Measurements from ENCODE around the gene NR1D2. TPM values are rescaled to one million over a fixed set of nuclear protein-coding genes. Genes with fewer than 3 reads are reported as not detected.

Gene NR1D2
- total RNA-seq, 1 experiment from 2014 or later: 24.0 TPM

DNA sequence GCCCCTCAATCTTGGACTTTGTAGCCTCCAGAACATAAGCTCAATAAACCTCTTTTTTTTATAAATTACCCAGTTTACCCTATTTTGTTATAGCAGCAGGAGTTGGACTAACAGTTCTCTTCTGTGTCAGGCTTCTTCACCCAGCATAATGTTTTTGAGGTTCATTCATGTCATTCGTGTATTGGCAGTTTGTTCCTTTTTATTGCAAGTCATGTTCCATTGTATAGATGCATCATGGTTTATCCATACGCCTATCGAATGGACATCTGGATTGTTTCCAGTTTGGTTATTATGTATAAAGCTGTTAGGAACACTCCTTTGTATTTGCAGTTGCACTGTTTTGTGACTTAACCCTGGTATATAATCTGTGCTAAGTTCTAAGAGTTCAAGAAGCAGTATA lies 39.8 kb downstream of the NR1D2 start:
- no peak overlapping the region for H4K5ac ChIP-seq (ENCODE audit: insufficient read length, low read depth, low read length)
- no peaks in the 10 kb centered on the region for H3K9me3 ChIP-seq (ENCODE audit: control insufficient read depth, low read depth, low read length)
- H3K14ac ChIP-seq (ENCODE audit: insufficient read depth, low read length): no peak overlapping the region
- no peaks in the 10 kb centered on the region for H4K20me1 ChIP-seq (ENCODE audit: control insufficient read depth, insufficient read depth, insufficient read length)
- Mint-ChIP-seq H3K9me3 (no peaks in the 10 kb centered on the region), H3K4me1 (peaks cover 0 to 5% of the 10 kb centered on the region in 2 experiments; a peak in 1 of 4 replicates), H3K4me3 (no peak overlapping the region), H3K27ac (no peak overlapping the region), H3K36me3 (ENCODE audit: insufficient read depth in 1 of 3, low read depth in 3 of 3) (peaks cover 2 to 12% (median 8%) of the 10 kb centered on the region in 3 experiments; a peak in 4 of 7 replicates), H3K27me3 (ENCODE audit: low read depth) (no peaks in the 10 kb centered on the region; the same call in 1 of the 2 replicates)
- no peak overlapping the region for H3K23ac ChIP-seq (ENCODE audit: insufficient read length, low read depth, low read length)
- H2BK12ac ChIP-seq (ENCODE audit: insufficient read length, low read depth, low read length): no peak overlapping the region
- H3K9ac ChIP-seq (ENCODE audit: extremely low read depth, insufficient read length, low read length): no peak overlapping the region
- H3K4me2 ChIP-seq (ENCODE audit: insufficient read depth, insufficient read length, low read length): no peak overlapping the region
- H3K56ac ChIP-seq (ENCODE audit: insufficient read length, low read depth, low read length): no peak overlapping the region
- no peak for DNase-seq
- H3K27ac ChIP-seq (ENCODE audit: insufficient read length, low read depth, low read length): no peak overlapping the region
- no peak overlapping the region for H4K91ac ChIP-seq (ENCODE audit: insufficient read length, low read depth, low read length)
- no peak overlapping the region for H2BK5ac ChIP-seq (ENCODE audit: insufficient read length, low read length)
- H3K79me2 ChIP-seq (ENCODE audit: insufficient read depth, low read length): no peaks in the 10 kb centered on the region
- no peak overlapping the region for H2BK15ac ChIP-seq (ENCODE audit: low read depth, low read length)
- H2BK20ac ChIP-seq (ENCODE audit: low read depth, low read length, poor library complexity, severe bottlenecking): no peak overlapping the region
- no peak overlapping the region for H3K18ac ChIP-seq (ENCODE audit: insufficient read length, low read depth, low read length)
- no peak overlapping the region for H3K4ac ChIP-seq (ENCODE audit: low read depth, low read length)
- TF ChIP-seq, protein P1, sequence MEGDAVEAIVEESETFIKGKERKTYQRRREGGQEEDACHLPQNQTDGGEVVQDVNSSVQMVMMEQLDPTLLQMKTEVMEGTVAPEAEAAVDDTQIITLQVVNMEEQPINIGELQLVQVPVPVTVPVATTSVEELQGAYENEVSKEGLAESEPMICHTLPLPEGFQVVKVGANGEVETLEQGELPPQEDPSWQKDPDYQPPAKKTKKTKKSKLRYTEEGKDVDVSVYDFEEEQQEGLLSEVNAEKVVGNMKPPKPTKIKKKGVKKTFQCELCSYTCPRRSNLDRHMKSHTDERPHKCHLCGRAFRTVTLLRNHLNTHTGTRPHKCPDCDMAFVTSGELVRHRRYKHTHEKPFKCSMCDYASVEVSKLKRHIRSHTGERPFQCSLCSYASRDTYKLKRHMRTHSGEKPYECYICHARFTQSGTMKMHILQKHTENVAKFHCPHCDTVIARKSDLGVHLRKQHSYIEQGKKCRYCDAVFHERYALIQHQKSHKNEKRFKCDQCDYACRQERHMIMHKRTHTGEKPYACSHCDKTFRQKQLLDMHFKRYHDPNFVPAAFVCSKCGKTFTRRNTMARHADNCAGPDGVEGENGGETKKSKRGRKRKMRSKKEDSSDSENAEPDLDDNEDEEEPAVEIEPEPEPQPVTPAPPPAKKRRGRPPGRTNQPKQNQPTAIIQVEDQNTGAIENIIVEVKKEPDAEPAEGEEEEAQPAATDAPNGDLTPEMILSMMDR (conservative IDR thresholded peaks at IDR 0.05): no peak
- no peaks in the 10 kb centered on the region for H3K4me1 ChIP-seq (ENCODE audit: insufficient read depth, low read length)
- H2BK120ac ChIP-seq (ENCODE audit: low read depth, low read length, poor library complexity, severe bottlenecking): no peak overlapping the region
- no peak overlapping the region for H2AFZ ChIP-seq (ENCODE audit: low read length)
- no peak overlapping the region for H3T11ph ChIP-seq (ENCODE audit: low read length)
- H3K79me1 ChIP-seq (ENCODE audit: insufficient read depth, low read depth, low read length, poor library complexity, severe bottlenecking): no peaks in the 10 kb centered on the region
- H3K23me2 ChIP-seq (ENCODE audit: insufficient read length, low read depth, low read length, poor library complexity, severe bottlenecking): no peaks in the 10 kb centered on the region
- H3K27me3 ChIP-seq (ENCODE audit: insufficient read depth, low read length): no peaks in the 10 kb centered on the region
- H2AK5ac ChIP-seq (ENCODE audit: insufficient read length, low read length): no peak overlapping the region
- WGBS (ENCODE audit: extremely low coverage, insufficient read length, low lambda C conversion rate): no CpG with 5 or more reads among the region's 3 CpGs
- H4K8ac ChIP-seq (replicated peaks; ENCODE audit: insufficient read length, low read depth, low read length): no peak overlapping the region
